ENCODE results near the gene ASPHD2.

DNA sequence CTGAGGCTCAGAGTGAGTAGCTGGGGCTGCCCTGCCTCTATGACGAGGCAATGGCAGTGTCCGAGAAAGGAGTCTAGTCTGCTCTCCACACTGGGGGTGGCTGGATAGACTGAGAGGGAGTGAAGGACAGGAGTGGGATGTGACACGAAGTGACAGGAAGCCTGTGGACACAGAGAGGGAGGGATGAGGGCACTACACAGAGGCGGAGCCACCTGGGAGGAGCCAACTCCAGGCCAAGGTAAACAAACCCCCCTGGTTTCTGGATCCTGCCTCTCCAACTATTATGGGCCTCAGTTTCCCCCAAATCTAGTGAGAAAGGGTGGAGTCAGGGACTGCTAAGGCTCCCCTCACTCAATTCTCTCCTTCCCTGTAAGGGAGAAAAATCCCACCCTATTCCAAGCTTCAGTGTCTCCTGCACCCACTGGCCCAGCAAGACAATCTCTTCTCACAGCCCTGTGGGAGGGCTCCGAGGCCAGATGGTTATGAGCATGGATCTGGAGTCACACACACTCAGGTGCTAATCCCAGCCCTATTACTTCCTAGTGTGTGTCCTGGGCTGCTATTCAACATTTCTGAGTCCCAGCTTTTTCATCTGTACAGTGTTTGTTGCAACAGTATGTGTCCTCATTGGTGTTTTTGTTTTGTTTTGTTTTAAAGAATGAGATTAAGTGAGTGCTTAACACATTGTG, 24.9 kb downstream of the ASPHD2 start:
- TF ChIP-seq, protein P1, sequence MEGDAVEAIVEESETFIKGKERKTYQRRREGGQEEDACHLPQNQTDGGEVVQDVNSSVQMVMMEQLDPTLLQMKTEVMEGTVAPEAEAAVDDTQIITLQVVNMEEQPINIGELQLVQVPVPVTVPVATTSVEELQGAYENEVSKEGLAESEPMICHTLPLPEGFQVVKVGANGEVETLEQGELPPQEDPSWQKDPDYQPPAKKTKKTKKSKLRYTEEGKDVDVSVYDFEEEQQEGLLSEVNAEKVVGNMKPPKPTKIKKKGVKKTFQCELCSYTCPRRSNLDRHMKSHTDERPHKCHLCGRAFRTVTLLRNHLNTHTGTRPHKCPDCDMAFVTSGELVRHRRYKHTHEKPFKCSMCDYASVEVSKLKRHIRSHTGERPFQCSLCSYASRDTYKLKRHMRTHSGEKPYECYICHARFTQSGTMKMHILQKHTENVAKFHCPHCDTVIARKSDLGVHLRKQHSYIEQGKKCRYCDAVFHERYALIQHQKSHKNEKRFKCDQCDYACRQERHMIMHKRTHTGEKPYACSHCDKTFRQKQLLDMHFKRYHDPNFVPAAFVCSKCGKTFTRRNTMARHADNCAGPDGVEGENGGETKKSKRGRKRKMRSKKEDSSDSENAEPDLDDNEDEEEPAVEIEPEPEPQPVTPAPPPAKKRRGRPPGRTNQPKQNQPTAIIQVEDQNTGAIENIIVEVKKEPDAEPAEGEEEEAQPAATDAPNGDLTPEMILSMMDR (IDR thresholded peaks at IDR 0.05), result no peak
- no peak for TF ChIP-seq POLR2A (IDR thresholded peaks at IDR 0.05)

All from tibial nerve (tissue), 3 donors.